Tibial artery (tissue), 4 donors: ENCODE results near the gene SAMD4B.

Source experiments
- DNase-seq, 2 donors: peaks; one replicate each; pipeline ENCODE4 v3.0.0-alpha.2; 2019
- H3K27ac ChIP-seq, 2 donors: fragments of 200-600 bp; sonication (generic) in 1 of 2; 1 replicate in 1 of 2; 2 replicates in 1 of 2; pipeline ENCODE4 v1.5.1; 2018 to 2019; ENCODE audit warnings: mild to moderate bottlenecking in 1 of 2
- H3K27me3 ChIP-seq, 2 donors: fragments of 200-600 bp; sonication (generic) in 1 of 2; one replicate each; pipeline versions ENCODE4 v1.5.1 to v1.6.0; 2016 to 2019
- H3K36me3 ChIP-seq, 3 donors: fragments of 200-600 bp; sonication (generic) in 2 of 3; one replicate each; pipeline ENCODE4 v1.5.1; 2016 to 2019; ENCODE audit warnings: mild to moderate bottlenecking in 2 of 3
- H3K4me1 ChIP-seq, 4 donors: fragments of 200-600 bp; sonication (generic) in 2 of 4; 1 replicate in 3 of 4; 2 replicates in 1 of 4; pipeline ENCODE4 v1.5.1; 2016 to 2019
- H3K4me3 ChIP-seq, 2 donors: fragments of 200-600 bp; sonication (generic) in 1 of 2; 1 replicate in 1 of 2; 2 replicates in 1 of 2; pipeline ENCODE4 v1.5.1; 2018 to 2019; ENCODE audit warnings: mild to moderate bottlenecking in 2 of 2
- H3K9me3 ChIP-seq, 3 donors: fragments of 200-600 bp; sonication (generic) in 1 of 3; one replicate each; pipeline ENCODE4 v1.5.1; 2016 to 2019
- intact Hi-C: fragments of 100-400 bp; cut with DNase I; formaldehyde crosslinking; loops from one replicate; pipeline ENCODE4 v1.15.0; 2023; ENCODE audit warnings: low total_unique reads
- TF ChIP-seq, protein P1 (sequence below), 2 experiments: fragments of 200-600 bp in 1 of 2; fragments of 450-650 bp in 1 of 2; IDR thresholded peaks; one replicate each; pipeline ENCODE4 v1.5.1; 2017 to 2019; ENCODE audit warnings: antibody characterized with exemption in 2 of 2, mild to moderate bottlenecking in 1 of 2, moderate library complexity in 1 of 2

Gene SAMD4B

DNA sequence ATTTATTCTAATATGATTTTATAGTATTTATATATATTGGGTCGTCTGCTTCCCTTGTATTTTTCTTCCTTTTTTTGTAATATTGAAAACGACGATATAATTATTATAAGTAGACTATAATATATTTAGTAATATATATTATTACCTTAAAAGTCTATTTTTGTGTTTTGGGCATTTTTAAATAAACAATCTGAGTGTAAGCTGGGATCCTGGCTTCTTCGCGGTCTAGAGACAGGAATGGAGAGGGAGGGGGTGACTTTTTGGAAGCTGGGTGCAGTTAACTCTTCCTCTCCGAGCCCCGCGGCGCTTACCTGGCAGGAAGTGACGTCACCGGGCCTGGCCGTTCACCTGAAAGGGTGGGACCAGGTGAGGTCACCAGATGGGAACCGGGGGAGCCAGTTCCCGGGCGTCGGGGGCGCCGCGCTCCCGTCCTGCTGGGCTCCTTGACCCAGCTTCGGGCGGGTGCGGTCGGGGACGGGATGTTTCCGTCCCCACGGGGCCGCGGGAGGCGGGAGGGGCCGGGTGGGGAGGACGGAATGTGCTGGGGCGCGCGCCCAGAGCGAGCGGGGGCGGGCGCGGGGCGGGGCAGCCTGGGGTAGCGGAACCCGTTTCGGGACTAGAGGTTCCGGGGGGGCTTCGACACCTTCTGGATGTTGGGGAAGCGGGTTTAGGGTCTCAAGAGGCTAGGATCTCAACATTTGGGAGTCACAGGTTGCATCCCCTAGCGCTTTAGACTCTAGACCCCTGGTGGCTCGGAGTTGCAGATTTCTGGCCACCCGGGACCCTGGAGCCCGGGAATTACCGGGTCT lies 67.2 kb downstream of the SAMD4B start:
- Histone ChIP-seq H3K27ac (peak overlapping the region; percentile 99 to 100), H3K27me3 (no peaks in the 10 kb centered on the region), H3K4me1 (peaks cover 0 to 39% (median 29%) of the 10 kb centered on the region in 4 donors), H3K9me3 (no peaks in the 10 kb centered on the region), H3K4me3 (peak overlapping the region; percentile 92 to 96), H3K36me3 (peaks cover 21 to 22% (median 21%) of the 10 kb centered on the region in 3 donors)
- TF ChIP-seq, protein P1, sequence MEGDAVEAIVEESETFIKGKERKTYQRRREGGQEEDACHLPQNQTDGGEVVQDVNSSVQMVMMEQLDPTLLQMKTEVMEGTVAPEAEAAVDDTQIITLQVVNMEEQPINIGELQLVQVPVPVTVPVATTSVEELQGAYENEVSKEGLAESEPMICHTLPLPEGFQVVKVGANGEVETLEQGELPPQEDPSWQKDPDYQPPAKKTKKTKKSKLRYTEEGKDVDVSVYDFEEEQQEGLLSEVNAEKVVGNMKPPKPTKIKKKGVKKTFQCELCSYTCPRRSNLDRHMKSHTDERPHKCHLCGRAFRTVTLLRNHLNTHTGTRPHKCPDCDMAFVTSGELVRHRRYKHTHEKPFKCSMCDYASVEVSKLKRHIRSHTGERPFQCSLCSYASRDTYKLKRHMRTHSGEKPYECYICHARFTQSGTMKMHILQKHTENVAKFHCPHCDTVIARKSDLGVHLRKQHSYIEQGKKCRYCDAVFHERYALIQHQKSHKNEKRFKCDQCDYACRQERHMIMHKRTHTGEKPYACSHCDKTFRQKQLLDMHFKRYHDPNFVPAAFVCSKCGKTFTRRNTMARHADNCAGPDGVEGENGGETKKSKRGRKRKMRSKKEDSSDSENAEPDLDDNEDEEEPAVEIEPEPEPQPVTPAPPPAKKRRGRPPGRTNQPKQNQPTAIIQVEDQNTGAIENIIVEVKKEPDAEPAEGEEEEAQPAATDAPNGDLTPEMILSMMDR (IDR thresholded peaks at IDR 0.05) = no peak
- intact Hi-C loops = no loop called here
- peak; percentile 90 to 97 for DNase-seq

DNA sequence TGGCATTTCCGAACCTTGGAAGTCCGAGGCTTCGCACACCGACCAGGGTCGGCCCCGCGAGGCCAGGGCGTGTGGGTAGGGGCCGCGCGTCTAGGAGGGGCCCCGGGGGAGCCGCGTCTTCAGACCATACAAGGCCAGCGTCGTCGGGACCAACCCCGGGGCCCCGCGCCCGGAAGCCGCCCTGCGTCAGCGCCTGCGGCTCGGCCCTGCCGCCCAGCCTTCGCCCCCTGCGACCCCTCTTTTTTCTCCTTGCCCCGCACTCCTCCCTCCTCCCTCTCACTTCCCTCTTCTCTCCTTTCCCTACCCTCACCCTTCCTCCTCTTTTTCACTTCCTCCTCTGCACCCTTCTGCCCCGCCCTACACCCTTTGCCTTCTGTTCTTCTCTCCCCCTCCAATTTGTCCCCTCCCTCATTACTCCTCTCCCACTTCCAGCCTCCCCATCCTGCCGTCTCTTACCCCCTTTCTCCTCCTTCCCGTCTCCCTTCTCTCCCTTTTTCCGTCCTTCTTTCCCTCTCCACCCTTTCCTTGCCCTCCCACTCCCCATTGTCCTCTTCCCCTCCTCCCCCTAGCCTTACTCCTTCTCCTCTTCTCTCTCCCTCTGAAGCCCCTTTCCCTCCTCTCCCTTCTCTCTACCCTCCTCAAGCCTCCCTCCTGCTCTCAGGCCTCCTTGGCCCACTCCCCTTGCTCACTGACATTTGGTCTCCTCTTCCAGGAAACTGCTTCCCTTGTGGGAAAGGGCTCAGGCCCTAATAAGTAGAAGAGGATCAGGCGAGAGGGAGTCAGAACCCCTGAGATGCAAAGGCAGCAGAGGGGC lies 68.0 kb downstream of the SAMD4B start:
- intact Hi-C loops = no loop called here
- Histone ChIP-seq H3K4me1 (peaks cover 0 to 39% (median 31%) of the 10 kb centered on the region in 4 donors), H3K4me3 (peak overlapping the region; percentile 92 to 96), H3K9me3 (no peaks in the 10 kb centered on the region), H3K27me3 (no peaks in the 10 kb centered on the region), H3K36me3 (peaks cover 21 to 22% (median 21%) of the 10 kb centered on the region in 3 donors), H3K27ac (peak overlapping the region; percentile 99 to 100)
- TF ChIP-seq, protein P1 (IDR thresholded peaks at IDR 0.05) = peak in 1 of 2 experiments; percentile 26
- DNase-seq = peak; percentile 84 to 93

DNA sequence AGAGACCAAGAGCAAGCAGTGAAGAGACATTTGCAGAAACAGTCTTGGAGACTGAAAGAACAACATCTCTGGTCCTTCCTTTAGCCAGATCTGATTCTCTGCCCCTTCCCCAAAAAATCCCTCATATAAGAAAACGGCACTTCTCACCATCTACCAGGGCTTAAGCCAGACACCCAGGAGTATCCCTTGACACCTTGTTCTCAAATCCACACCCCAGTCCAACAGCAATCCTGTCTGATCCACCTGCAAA lies 68.5 kb downstream of the SAMD4B start:
- intact Hi-C loops = no loop called here
- Histone ChIP-seq H3K27me3 (no peaks in the 10 kb centered on the region), H3K4me1 (peaks cover 0 to 39% (median 31%) of the 10 kb centered on the region in 4 donors), H3K36me3 (peaks cover 21 to 23% (median 21%) of the 10 kb centered on the region in 3 donors), H3K27ac (peak overlapping the region; percentile 99 to 100), H3K4me3 (peak overlapping the region; percentile 92 to 96), H3K9me3 (no peaks in the 10 kb centered on the region)
- TF ChIP-seq, protein P1 (IDR thresholded peaks at IDR 0.05) = no peak
- no peak for DNase-seq

DNA sequence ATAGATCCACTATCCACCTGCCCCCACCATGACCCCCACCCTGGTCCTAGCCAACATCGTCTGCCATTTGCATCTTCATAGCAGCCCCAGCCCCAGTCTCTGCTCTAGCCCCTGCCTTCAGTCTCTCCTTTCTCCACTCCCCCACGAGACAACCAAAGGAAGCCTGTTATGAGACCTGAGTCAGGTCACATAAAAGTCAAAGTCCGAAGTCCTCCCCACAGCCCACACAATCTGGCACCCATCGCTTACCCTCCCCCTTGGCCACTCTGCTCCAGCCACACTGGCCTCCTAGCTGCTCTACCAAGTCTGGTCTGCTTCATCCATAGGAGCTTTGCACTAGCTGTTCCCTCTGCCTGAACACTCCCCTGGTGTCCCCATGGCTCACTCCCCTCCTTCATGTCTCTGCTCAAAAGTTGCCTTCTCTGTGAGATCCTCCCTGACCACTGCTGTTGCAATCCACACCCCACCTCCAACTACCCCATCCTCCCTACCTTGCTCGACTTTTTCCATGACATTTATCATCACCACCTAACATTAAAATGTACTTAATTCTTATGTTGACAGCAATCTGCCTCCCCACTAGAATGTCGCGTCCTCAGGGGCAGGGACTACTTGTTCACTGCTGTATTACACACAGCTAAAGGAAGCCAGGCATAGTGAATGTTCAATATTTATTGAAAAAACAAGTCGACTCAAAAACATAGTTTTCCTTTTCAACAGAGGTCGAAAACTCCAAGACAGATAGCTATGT lies 69.0 kb downstream of the SAMD4B start:
- H3K4me3 ChIP-seq = peak overlapping the region; percentile 92 to 96
- peak overlapping the region; percentile 99 to 100 for H3K27ac ChIP-seq
- peak; percentile 69 to 85 for DNase-seq
- H3K27me3 ChIP-seq = no peaks in the 10 kb centered on the region
- peaks cover 0 to 40% (median 34%) of the 10 kb centered on the region in 4 donors for H3K4me1 ChIP-seq
- TF ChIP-seq, protein P1 (IDR thresholded peaks at IDR 0.05) = no peak
- intact Hi-C loops = no loop called here
- no peaks in the 10 kb centered on the region for H3K9me3 ChIP-seq
- H3K36me3 ChIP-seq = peaks cover 21 to 28% (median 23%) of the 10 kb centered on the region in 3 donors

DNA sequence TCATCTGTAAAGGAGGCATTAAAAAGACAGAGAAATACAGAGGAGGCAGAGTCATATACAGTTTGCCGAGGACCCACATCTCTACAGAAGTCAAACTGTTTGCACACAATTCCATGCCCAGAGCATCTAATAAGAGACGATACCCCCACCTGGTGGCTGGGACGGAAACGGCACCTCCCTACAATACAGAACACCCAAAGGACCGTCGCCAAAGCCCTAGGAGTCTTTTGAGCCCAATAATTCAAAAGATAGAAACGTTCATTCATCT lies 69.5 kb downstream of the SAMD4B start:
- Histone ChIP-seq H3K4me1 (peaks cover 0 to 44% (median 39%) of the 10 kb centered on the region in 4 donors), H3K36me3 (peaks cover 21 to 33% (median 27%) of the 10 kb centered on the region in 3 donors), H3K27ac (peak overlapping the region; percentile 99 to 100), H3K4me3 (peak overlapping the region; percentile 92 to 96), H3K27me3 (no peaks in the 10 kb centered on the region), H3K9me3 (no peaks in the 10 kb centered on the region)
- intact Hi-C loops = no loop called here
- DNase-seq = peak; percentile 95 to 97
- TF ChIP-seq, protein P1 (IDR thresholded peaks at IDR 0.05) = peak; percentile 93 to 98
